H1 (cell line): Measurements from ENCODE around the gene L3HYPDH. TPM values are rescaled to one million over a fixed set of nuclear protein-coding genes. Genes with fewer than 3 reads are reported as not detected.

Experiments
- ASH2L ChIP-seq: fragments of 200-600, 300-600 bp; sonication (generic); IDR thresholded peaks from one replicate; pipeline ENCODE4 v1.7.1; 2017; ENCODE audit warnings: low read length
- BCL11A ChIP-seq, 2 experiments: IDR thresholded peaks; one replicate each; pipeline ENCODE4 v1.6.1; 2011; ENCODE audit warnings: low read depth in 2 of 2, low read length in 2 of 2, mild to moderate bottlenecking in 2 of 2
- EZH2 ChIP-seq: fragments of 200-600 bp; sonication (generic); IDR thresholded peaks from 2 replicates; pipeline ENCODE4 v1.7.1; 2012; ENCODE audit warnings: low read depth, mild to moderate bottlenecking, moderate library complexity, low read length, inconsistent platforms; ENCODE audit not compliant: severe bottlenecking
- POLR2AphosphoS5 ChIP-seq: IDR thresholded peaks from 2 replicates; pipeline ENCODE4 v1.6.1; 2011; ENCODE audit warnings: low read depth, low read length
- SIN3A ChIP-seq, 2 experiments: IDR thresholded peaks in 1 of 2; conservative IDR thresholded peaks in 1 of 2; 2 replicates each; pipeline ENCODE4 v1.6.1; 2011 to 2012; ENCODE audit warnings: low read length in 2 of 2, improper control_type of control experiment in 1 of 2, low read depth in 1 of 2, mild to moderate bottlenecking in 1 of 2
- SP4 ChIP-seq: IDR thresholded peaks from 2 replicates; pipeline ENCODE4 v1.6.1; 2012; ENCODE audit warnings: low read length, inconsistent platforms
- polyA plus RNA-seq, 7 experiments: library from polyadenylated mRNA; depleted of rRNA in 3 of 7; stranded (reverse) in 5 of 7; unstranded in 2 of 7; fragments of >200 nt in 5 of 7; fragments of 200-250 nt in 2 of 7; gene quantifications; 1 replicate in 5 of 7; 2 replicates in 1 of 7; 4 replicates in 1 of 7; pipeline versions ENCODE4 v1.2.1 to v1.2.3, GENCODE V29; 2011 to 2013; ENCODE audit warnings: missing spikeins in 2 of 7, mixed read lengths in 2 of 7
- total RNA-seq: library from RNA; stranded (reverse); fragmentation: NEBNext Ultra II Directional; extraction: Animal tissue kit (Norgen Biotek cat#: 25700); gene quantifications from 2 replicates; pipeline ENCODE4 v1.2.1, GENCODE V29; 2021
- TF ChIP-seq, protein P1 (sequence below), 3 experiments: IDR thresholded peaks; 1 replicate in 2 of 3; 2 replicates in 1 of 3; pipeline versions ENCODE4 v1.5.1 to v1.6.1; 2011; ENCODE audit warnings: low read length in 3 of 3, mild to moderate bottlenecking in 3 of 3, inconsistent platforms in 2 of 3, low read depth in 1 of 3, moderate library complexity in 1 of 3; ENCODE audit not compliant: insufficient read depth in 1 of 3; ENCODE audit errors: control extremely low read depth in 1 of 3

L3HYPDH gene
- total and polyA plus RNA-seq, 2 of the 8 experiments (the other 6 are each of a cell fraction or from before 2014, with no cell fraction given) = 11.2 to 15.8 TPM

GRCh38 chr14:59492384-59492783, 8.2 kb upstream of the L3HYPDH start (continued):
- TF ChIP-seq, protein P1, sequence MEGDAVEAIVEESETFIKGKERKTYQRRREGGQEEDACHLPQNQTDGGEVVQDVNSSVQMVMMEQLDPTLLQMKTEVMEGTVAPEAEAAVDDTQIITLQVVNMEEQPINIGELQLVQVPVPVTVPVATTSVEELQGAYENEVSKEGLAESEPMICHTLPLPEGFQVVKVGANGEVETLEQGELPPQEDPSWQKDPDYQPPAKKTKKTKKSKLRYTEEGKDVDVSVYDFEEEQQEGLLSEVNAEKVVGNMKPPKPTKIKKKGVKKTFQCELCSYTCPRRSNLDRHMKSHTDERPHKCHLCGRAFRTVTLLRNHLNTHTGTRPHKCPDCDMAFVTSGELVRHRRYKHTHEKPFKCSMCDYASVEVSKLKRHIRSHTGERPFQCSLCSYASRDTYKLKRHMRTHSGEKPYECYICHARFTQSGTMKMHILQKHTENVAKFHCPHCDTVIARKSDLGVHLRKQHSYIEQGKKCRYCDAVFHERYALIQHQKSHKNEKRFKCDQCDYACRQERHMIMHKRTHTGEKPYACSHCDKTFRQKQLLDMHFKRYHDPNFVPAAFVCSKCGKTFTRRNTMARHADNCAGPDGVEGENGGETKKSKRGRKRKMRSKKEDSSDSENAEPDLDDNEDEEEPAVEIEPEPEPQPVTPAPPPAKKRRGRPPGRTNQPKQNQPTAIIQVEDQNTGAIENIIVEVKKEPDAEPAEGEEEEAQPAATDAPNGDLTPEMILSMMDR (IDR thresholded peaks at IDR 0.05; ENCODE audit: control extremely low read depth in 1 of 3, insufficient read depth in 1 of 3, low read depth in 1 of 3, low read length in 3 of 3) = no peak
- no peak for TF ChIP-seq SP4
- TF ChIP-seq BCL11A (IDR thresholded peaks at IDR 0.05; ENCODE audit: low read depth in 2 of 2, low read length in 2 of 2) = no peak
- no peak for TF ChIP-seq SIN3A (conservative IDR thresholded peaks at IDR 0.05 in 1 of 2, IDR thresholded peaks at IDR 0.05 in 1 of 2; ENCODE audit: low read depth in 1 of 2, low read length in 2 of 2)
- no peak for TF ChIP-seq POLR2AphosphoS5
- TF ChIP-seq ASH2L = no peak
- no peak for TF ChIP-seq EZH2
